Stimulated activated effector memory CD8-positive, alpha-beta T cell treated with anti-CD3 and anti-CD28 coated beads, Interleukin-12 subunit alpha, Interleukin-12 subunit beta, amount 100 ng/mL, for 72 hours (primary cell): ENCODE data around the gene UGT3A2.
"Not testable (repeated sequence)": the region's sequence is repeated elsewhere in the genome, so short reads cannot be mapped to it uniquely, and the experiment has no call there.

ENCODE experiments used
- ATAC-seq: fragments of 150-1000 bp; cut with Tn5 transposase; 2 replicates; pipeline ENCODE4 v1.10.0; 2021
- DNase-seq, 2 donors: peaks; one replicate each; pipeline ENCODE4 v3.0.0; 2021 to 2022; ENCODE audit warnings: low spot score in 2 of 2
- H3K27ac Mint-ChIP-seq: one replicate; pipeline ENCODE4 v1.8.0; 2022; ENCODE audit warnings: mild to moderate bottlenecking, mixed read lengths
- H3K36me3 Mint-ChIP-seq: one replicate; pipeline ENCODE4 v1.8.0; 2022; ENCODE audit warnings: mild to moderate bottlenecking, mixed read lengths
- H3K4me1 Mint-ChIP-seq: one replicate; pipeline ENCODE4 v1.8.0; 2022; ENCODE audit warnings: mixed read lengths
- H3K4me3 Mint-ChIP-seq: one replicate; pipeline ENCODE4 v1.8.0; 2022; ENCODE audit warnings: mild to moderate bottlenecking, mixed read lengths
- H3K9me3 Mint-ChIP-seq: one replicate; pipeline ENCODE4 v1.8.0; 2022; ENCODE audit warnings: mixed read lengths

Gene UGT3A2

GRCh38 chr5:36060420-36060887, 6.2 kb downstream of the UGT3A2 start:
- Mint-ChIP-seq H3K4me3 (no peak overlapping the region), H3K36me3 (no peaks in the 10 kb centered on the region), H3K9me3 (no peaks in the 10 kb centered on the region), H3K27ac (no peak overlapping the region), H3K4me1 (peaks cover 6% of the 10 kb centered on the region)
- DNase-seq (no peak), ATAC-seq (peak; percentile 64)

DNA sequence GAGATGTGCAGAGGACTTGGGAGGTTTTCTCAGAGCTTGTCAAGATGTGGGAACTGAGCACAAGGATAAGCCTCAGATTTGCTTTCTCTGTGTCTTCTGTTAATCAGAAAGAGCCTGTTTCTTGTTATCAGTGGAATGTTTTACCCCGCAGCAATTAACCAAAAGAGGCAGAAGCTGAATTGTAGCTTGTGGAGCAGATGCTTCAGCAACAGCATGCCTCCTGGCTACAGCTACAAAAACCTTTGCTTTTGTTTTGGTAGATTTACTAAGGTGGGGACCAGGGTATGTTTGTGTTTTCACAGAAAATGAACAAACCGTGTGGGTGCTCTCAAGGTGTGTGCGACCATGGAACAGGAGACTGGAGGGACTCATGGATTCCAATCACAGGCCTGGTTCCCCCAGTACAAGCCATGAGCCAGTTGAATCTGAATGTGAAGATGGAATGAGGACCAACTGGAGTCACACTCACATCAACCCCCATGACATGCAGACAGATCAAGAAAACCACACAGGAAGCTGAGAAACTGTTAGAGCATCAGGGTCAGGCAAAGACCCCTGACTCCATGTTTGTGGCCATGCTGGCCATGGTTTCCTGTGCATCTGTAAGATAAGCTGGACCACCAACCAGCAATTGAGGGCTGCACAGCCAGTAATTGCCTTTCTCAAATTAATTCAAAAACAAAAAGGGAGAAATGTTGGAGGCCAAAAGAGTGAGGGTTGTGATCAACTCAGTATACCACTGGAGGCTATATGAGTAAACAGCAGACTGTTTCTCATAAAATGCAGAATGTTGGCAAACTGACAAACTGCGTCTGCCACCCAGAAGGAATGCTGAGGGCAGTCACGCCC, 6.9 kb downstream of the UGT3A2 start:
- Mint-ChIP-seq H3K4me1 (peaks cover 6% of the 10 kb centered on the region), H3K27ac (no peak overlapping the region), H3K4me3 (no peak overlapping the region), H3K36me3 (no peaks in the 10 kb centered on the region), H3K9me3 (no peaks in the 10 kb centered on the region)
- ATAC-seq (peak; percentile 28), DNase-seq (no peak)

GRCh38 chr5:36058776-36059175, 7.9 kb downstream of the UGT3A2 start:
- ATAC-seq, result no peak
- DNase-seq, result no peak
- Mint-ChIP-seq H3K27ac (no peak overlapping the region), H3K9me3 (no peaks in the 10 kb centered on the region), H3K4me3 (no peak overlapping the region), H3K36me3 (no peaks in the 10 kb centered on the region), H3K4me1 (peaks cover 6% of the 10 kb centered on the region)

GRCh38 chr5:36057386-36057785, 9.3 kb downstream of the UGT3A2 start:
- no peak for ATAC-seq
- H3K4me1 Mint-ChIP-seq, result peaks cover 6% of the 10 kb centered on the region
- no peak for DNase-seq
- H3K9me3 Mint-ChIP-seq, result no peaks in the 10 kb centered on the region
- H3K27ac Mint-ChIP-seq, result no peak overlapping the region
- no peaks in the 10 kb centered on the region for H3K36me3 Mint-ChIP-seq
- H3K4me3 Mint-ChIP-seq, result no peak overlapping the region

DNA sequence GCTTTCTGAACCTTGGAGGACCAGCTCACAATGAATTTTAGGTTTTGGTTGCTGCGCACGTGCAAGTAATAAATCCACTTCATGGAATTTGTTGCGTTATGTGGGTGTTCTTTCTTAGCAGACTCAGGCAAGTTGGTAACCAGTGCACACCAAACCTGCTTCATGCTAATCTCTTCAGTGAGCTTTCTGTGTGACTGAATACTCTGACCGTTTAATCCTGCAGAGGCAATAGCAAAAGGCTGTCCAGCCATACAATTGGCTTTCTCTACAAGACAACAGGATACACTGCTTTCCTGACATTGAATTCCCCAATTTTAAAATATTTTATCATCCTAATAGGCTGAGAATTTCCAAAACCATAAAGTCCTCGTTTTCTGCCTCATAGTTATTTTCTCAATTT, 10.3 kb downstream of the UGT3A2 start:
- H3K9me3 Mint-ChIP-seq, result no peaks in the 10 kb centered on the region
- no peaks in the 10 kb centered on the region for H3K36me3 Mint-ChIP-seq
- DNase-seq (no peak), ATAC-seq (no peak)
- peaks cover 6% of the 10 kb centered on the region for H3K4me1 Mint-ChIP-seq
- no peak overlapping the region for H3K27ac Mint-ChIP-seq
- H3K4me3 Mint-ChIP-seq, result no peak overlapping the region

DNA sequence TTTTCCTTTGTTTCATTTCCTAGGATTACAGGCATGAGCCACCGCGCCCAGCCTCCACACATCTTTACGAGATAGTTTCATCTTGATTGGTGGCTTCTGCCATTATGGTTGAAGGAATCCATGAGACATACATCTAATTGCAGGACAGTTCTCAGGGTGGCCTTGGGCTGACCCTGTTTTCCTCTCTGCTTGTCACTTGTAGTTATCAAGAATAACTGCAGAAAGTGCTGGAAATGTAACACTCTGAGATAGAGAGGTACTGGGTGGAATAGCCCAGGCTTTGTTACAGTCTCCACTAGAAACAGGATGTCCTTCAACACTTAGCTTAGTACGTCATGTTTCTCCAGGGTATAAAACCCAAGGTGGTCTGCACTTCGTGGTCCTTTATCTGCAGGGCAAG, 10.7 kb downstream of the UGT3A2 start:
- Mint-ChIP-seq H3K4me1 (peaks cover 6% of the 10 kb centered on the region), H3K9me3 (no peaks in the 10 kb centered on the region), H3K36me3 (no peaks in the 10 kb centered on the region), H3K4me3 (no peak overlapping the region), H3K27ac (no peak overlapping the region)
- DNase-seq (no peak), ATAC-seq (no peak)

- H3K9me3 Mint-ChIP-seq, result no peaks in the 10 kb centered on the region
- ATAC-seq (no peak), DNase-seq (no peak)
- no peak overlapping the region for H3K27ac Mint-ChIP-seq
- H3K4me1 Mint-ChIP-seq, result peaks cover 6% of the 10 kb centered on the region
- no peak overlapping the region for H3K4me3 Mint-ChIP-seq
- no peaks in the 10 kb centered on the region for H3K36me3 Mint-ChIP-seq
These were observed 12.0 kb downstream of the UGT3A2 start for GRCh38 chr5:36054647-36055046.

GRCh38 chr5:36052538-36052937, 14.1 kb downstream of the UGT3A2 start:
- Mint-ChIP-seq H3K36me3 (no peaks in the 10 kb centered on the region), H3K9me3 (no peaks in the 10 kb centered on the region), H3K27ac (no peak overlapping the region), H3K4me3 (no peak overlapping the region), H3K4me1 (no peaks in the 10 kb centered on the region)
- no peak for ATAC-seq
- DNase-seq, result no peak

- H3K27ac Mint-ChIP-seq, result no peak overlapping the region
- no peaks in the 10 kb centered on the region for H3K9me3 Mint-ChIP-seq
- H3K36me3 Mint-ChIP-seq, result no peaks in the 10 kb centered on the region
- no peak for ATAC-seq
- DNase-seq, result no peak
- no peaks in the 10 kb centered on the region for H3K4me1 Mint-ChIP-seq
- H3K4me3 Mint-ChIP-seq, result no peak overlapping the region
These were observed 16.7 kb downstream of the UGT3A2 start for GRCh38 chr5:36049949-36050348.

DNA sequence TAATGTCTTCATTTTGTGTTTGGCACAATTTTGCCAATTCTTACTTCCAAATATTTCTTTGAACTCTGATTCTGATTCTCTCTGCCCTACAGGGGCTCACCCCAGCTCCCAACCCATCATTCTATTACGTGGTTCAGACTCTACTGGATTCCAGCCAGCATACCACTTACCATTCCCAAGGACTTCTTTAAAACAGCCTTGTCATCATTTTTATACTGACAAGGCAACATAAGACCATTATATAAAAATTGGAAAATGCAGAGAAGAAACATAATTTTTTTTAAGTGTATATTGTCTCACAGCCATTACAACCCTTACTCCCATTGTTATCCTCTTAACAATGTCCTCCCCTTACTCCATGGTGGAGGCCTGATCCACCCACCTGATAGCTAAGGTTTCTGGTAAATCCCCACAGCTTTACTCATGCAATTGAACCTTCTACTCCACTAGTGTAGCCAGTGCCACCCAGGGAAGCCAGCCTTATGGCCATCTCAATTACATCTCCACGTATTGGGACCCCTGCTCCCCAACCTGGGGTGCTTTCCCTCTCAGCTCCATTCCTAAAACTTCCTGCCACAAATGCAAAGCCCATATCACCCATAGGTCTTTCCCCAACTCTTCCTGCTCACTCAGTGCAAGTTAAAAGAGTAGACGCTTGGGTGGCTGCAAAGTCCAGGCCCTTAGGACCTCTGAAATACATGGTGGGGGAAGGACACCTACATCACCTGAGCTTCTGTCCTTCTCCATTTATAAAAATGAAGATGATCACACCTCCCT, 19.1 kb downstream of the UGT3A2 start:
- Mint-ChIP-seq H3K36me3 (no peaks in the 10 kb centered on the region), H3K4me1 (no peaks in the 10 kb centered on the region), H3K4me3 (no peak overlapping the region), H3K9me3 (no peaks in the 10 kb centered on the region), H3K27ac (no peak overlapping the region)
- no peak for DNase-seq
- no peak for ATAC-seq

GRCh38 chr5:36045895-36046294, 20.8 kb downstream of the UGT3A2 start:
- no peaks in the 10 kb centered on the region for H3K4me1 Mint-ChIP-seq
- no peak for ATAC-seq
- DNase-seq, result no peak
- no peak overlapping the region for H3K4me3 Mint-ChIP-seq
- H3K27ac Mint-ChIP-seq, result no peak overlapping the region
- no peaks in the 10 kb centered on the region for H3K36me3 Mint-ChIP-seq
- H3K9me3 Mint-ChIP-seq, result no peaks in the 10 kb centered on the region

DNA sequence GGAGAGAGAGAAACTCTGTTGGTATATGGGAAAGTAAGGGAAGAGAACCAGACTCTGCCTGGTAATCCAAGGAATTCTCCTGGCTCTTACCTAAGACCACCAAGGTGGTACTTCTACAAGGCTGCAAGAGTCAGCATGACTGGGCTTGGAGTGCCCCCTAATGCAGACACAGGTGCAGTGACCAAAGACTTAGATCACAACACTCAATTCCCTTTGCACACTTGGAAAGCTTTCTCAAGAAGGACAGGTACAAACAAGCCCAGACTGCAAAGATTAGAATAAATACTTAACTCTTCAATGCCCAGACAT, 25.2 kb downstream of the UGT3A2 start:
- Mint-ChIP-seq H3K9me3 (no peaks in the 10 kb centered on the region), H3K27ac (no peak overlapping the region), H3K4me1 (no peaks in the 10 kb centered on the region), H3K4me3 (no peak overlapping the region), H3K36me3 (no peaks in the 10 kb centered on the region)
- ATAC-seq (no peak), DNase-seq (no peak)

DNA sequence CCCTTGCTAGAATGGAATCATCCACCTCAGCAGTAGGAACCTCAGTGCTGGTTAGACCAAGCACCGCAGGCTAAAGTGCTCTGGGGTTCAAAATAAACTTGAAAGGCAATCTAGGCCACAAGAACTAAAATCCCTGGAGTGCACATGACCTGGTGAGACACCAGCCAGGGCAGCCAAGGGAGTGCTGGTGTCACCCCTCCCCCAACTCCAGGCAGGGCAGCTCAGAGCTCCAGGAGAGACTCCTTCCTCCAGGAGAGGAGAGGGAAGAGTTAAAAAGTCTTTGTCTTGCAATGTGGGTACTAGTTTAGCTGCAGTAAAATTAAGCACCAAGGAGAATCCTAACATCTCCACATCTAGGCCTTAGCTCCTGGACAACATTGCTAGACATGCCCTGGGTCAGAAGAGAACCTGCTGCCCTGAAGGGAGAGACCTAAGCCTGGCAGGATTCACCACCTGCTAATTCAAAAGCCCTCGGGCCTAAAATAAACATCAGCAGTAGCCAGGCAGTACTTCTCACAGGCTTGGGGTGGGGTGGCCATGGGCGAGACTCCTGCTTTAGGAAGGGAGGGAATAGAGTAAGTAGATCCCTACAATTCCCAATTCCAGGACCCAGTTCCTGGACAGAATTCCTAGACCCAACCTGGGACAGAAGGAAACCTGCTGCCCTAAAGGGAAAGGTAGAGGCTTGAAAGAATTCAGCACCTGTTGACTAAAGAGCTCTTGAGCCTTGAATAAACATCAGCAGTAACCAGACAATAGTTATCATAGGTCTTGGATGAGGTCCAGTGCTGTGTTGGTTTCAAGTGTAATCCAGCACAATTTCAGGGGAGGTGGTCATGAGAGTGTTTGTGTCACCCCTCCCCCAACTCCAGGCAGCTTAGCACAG, 25.8 kb downstream of the UGT3A2 start:
- Mint-ChIP-seq H3K9me3 (no peaks in the 10 kb centered on the region), H3K4me1 (no peaks in the 10 kb centered on the region), H3K4me3 (no peak overlapping the region), H3K27ac (no peak overlapping the region), H3K36me3 (no peaks in the 10 kb centered on the region)
- no peak for DNase-seq
- no peak for ATAC-seq

DNA sequence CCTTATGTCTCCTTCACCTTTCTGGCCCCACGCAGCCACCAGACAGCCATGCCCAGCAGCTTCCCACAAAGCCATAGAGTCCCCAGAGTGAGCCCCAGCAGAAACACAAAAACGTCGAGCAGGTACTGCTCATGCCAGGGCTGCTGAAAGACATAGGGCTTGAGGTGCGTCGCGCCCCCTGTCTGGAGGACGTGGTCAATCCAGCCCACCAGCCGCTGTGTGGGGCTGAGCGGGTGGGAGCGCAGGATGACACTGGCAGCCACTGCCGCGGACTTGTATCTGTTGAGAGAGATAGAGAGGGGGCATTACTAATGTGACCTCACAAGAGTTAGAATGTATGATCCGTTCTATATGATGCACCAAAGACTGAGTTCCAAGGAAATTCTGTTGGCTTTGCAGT, 31.0 kb downstream of the UGT3A2 start:
- no peaks in the 10 kb centered on the region for H3K9me3 Mint-ChIP-seq
- ATAC-seq (no peak), DNase-seq (no peak)
- H3K27ac Mint-ChIP-seq, result no peak overlapping the region
- H3K4me1 Mint-ChIP-seq, result no peaks in the 10 kb centered on the region
- no peaks in the 10 kb centered on the region for H3K36me3 Mint-ChIP-seq
- H3K4me3 Mint-ChIP-seq, result no peak overlapping the region

GRCh38 chr5:36034536-36035134, 32.0 kb downstream of the UGT3A2 start:
- H3K4me3 Mint-ChIP-seq, H3K27ac Mint-ChIP-seq, ATAC-seq, H3K36me3 Mint-ChIP-seq, H3K4me1 Mint-ChIP-seq, DNase-seq, H3K9me3 Mint-ChIP-seq: not testable (repeated sequence)
